Astrocyte (in vitro differentiated cells and primary cell): Measurements from ENCODE around the gene KRTAP9-7. TPM values are rescaled to one million over a fixed set of nuclear protein-coding genes. Genes with fewer than 3 reads are reported as not detected.

Experiments used
- DNase-seq: peaks from one replicate; pipeline ENCODE4 v3.0.0-alpha.2; 2010; ENCODE audit warnings: low read depth
- FAIRE-seq: peaks from 2 replicates; lab custom pipeline; 2011; peaks lifted over from hg19 to GRCh38; lab: Jason Lieb, UNC
- H2AFZ ChIP-seq: 2 replicates; pipeline ENCODE4 v1.6.0; 2012; ENCODE audit warnings: low read depth, low read length, inconsistent platforms
- H3K27ac ChIP-seq: 2 replicates; pipeline ENCODE4 v1.5.1; 2011; ENCODE audit warnings: low read depth, low read length, inconsistent platforms
- H3K27me3 ChIP-seq: 2 replicates; pipeline ENCODE4 v1.6.0; 2011; ENCODE audit warnings: low read length, inconsistent platforms; ENCODE audit not compliant: insufficient read depth
- H3K36me3 ChIP-seq: 2 replicates; pipeline ENCODE4 v1.5.1; 2011; ENCODE audit warnings: low read length, inconsistent platforms; ENCODE audit not compliant: insufficient read depth
- H3K4me1 ChIP-seq: 2 replicates; pipeline ENCODE4 v1.5.1; 2011; ENCODE audit warnings: low read length, inconsistent platforms; ENCODE audit not compliant: insufficient read depth
- H3K4me2 ChIP-seq: 2 replicates; pipeline ENCODE4 v1.6.0; 2012; ENCODE audit warnings: low read length, inconsistent platforms
- H3K4me3 ChIP-seq: 2 replicates; pipeline ENCODE4 v1.5.1; 2011; ENCODE audit warnings: low read depth, mild to moderate bottlenecking, low read length, inconsistent platforms; ENCODE audit not compliant: insufficient read depth
- H3K79me2 ChIP-seq: 2 replicates; pipeline ENCODE4 v1.6.0; 2012; ENCODE audit warnings: mild to moderate bottlenecking, low read length, inconsistent platforms; ENCODE audit not compliant: insufficient read depth
- H3K9ac ChIP-seq: 2 replicates; pipeline ENCODE4 v1.6.0; 2012; ENCODE audit warnings: mild to moderate bottlenecking, low read length, inconsistent platforms
- H3K9me3 ChIP-seq: 2 replicates; pipeline ENCODE4 v1.5.1; 2012; ENCODE audit warnings: low read depth, mild to moderate bottlenecking, low read length, inconsistent platforms; ENCODE audit not compliant: insufficient read depth
- H4K20me1 ChIP-seq: 2 replicates; pipeline ENCODE4 v1.6.0; 2012; ENCODE audit warnings: low read length, inconsistent platforms; ENCODE audit not compliant: insufficient read depth
- H3K27ac Mint-ChIP-seq: one replicate; pipeline ENCODE4 v1.8.0; 2021; ENCODE audit warnings: mild to moderate bottlenecking, mixed read lengths; ENCODE audit not compliant: unreplicated experiment
- H3K27me3 Mint-ChIP-seq: one replicate; pipeline ENCODE4 v1.8.0; 2021; ENCODE audit warnings: low read depth, mixed read lengths; ENCODE audit not compliant: unreplicated experiment
- H3K36me3 Mint-ChIP-seq: one replicate; pipeline ENCODE4 v1.8.0; 2021; ENCODE audit warnings: low read depth, mixed read lengths; ENCODE audit not compliant: unreplicated experiment
- H3K4me1 Mint-ChIP-seq: one replicate; pipeline ENCODE4 v1.8.0; 2021; ENCODE audit warnings: low read depth, mixed read lengths; ENCODE audit not compliant: unreplicated experiment
- H3K4me3 Mint-ChIP-seq: one replicate; pipeline ENCODE4 v1.8.0; 2021; ENCODE audit warnings: mild to moderate bottlenecking, moderate library complexity, mixed read lengths; ENCODE audit not compliant: unreplicated experiment
- H3K9me3 Mint-ChIP-seq: one replicate; pipeline ENCODE4 v1.8.0; 2021; ENCODE audit warnings: mild to moderate bottlenecking, mixed read lengths; ENCODE audit not compliant: unreplicated experiment
- CTCF ChIP-seq: IDR thresholded peaks from 2 replicates; pipeline ENCODE4 v1.5.1; 2011; ENCODE audit warnings: low read depth, mild to moderate bottlenecking, inconsistent platforms, low read length, moderate library complexity; ENCODE audit not compliant: insufficient read depth
- EZH2 ChIP-seq: IDR thresholded peaks from 2 replicates; pipeline ENCODE4 v1.6.1; 2012; ENCODE audit warnings: mild to moderate bottlenecking, low read length, inconsistent platforms; ENCODE audit not compliant: insufficient read depth
- total RNA-seq: library from RNA; stranded (reverse); gene quantifications from 2 replicates; pipeline ENCODE4 v1.2.1, GENCODE V29; 2021

KRTAP9-7 gene
- total RNA-seq, 1 donor from 2014 or later = not detected

- H3K4me3 Mint-ChIP-seq = no peak overlapping the region
- no peak overlapping the region for H3K4me3 ChIP-seq
- DNase-seq (no peak), FAIRE-seq (no peak)
- no peak overlapping the region for H3K27ac ChIP-seq
- H3K79me2 ChIP-seq = no peaks in the 10 kb centered on the region
- H3K9ac ChIP-seq = no peak overlapping the region
- no peak overlapping the region for H2AFZ ChIP-seq
- no peaks in the 10 kb centered on the region for H3K9me3 ChIP-seq
- peaks cover 9% of the 10 kb centered on the region for H3K9me3 Mint-ChIP-seq
- no peaks in the 10 kb centered on the region for H3K4me1 Mint-ChIP-seq
- peaks cover 2% of the 10 kb centered on the region for H3K27me3 Mint-ChIP-seq
- H4K20me1 ChIP-seq = no peaks in the 10 kb centered on the region
- H3K27me3 ChIP-seq = no peaks in the 10 kb centered on the region
- no peak overlapping the region for H3K27ac Mint-ChIP-seq
- H3K36me3 Mint-ChIP-seq = peaks cover 3% of the 10 kb centered on the region
- no peaks in the 10 kb centered on the region for H3K36me3 ChIP-seq
- no peak for TF ChIP-seq EZH2
- TF ChIP-seq CTCF = no peak
- no peak overlapping the region for H3K4me2 ChIP-seq
- no peaks in the 10 kb centered on the region for H3K4me1 ChIP-seq
Observed at GRCh38 chr17:41324180-41325075, 48.9 kb downstream of the KRTAP9-7 start.

- H3K9ac ChIP-seq = no peak overlapping the region
- no peak overlapping the region for H2AFZ ChIP-seq
- H3K4me3 ChIP-seq = no peak overlapping the region
- no peaks in the 10 kb centered on the region for H3K36me3 ChIP-seq
- FAIRE-seq (no peak), DNase-seq (no peak)
- Mint-ChIP-seq H3K27ac (no peak overlapping the region), H3K4me1 (no peaks in the 10 kb centered on the region), H3K9me3 (peaks cover 4% of the 10 kb centered on the region), H3K4me3 (no peak overlapping the region), H3K36me3 (peaks cover under 1% of the 10 kb centered on the region), H3K27me3 (peaks cover 2% of the 10 kb centered on the region)
- H3K4me1 ChIP-seq = no peaks in the 10 kb centered on the region
- H3K4me2 ChIP-seq = no peak overlapping the region
- no peaks in the 10 kb centered on the region for H3K79me2 ChIP-seq
- no peaks in the 10 kb centered on the region for H3K27me3 ChIP-seq
- no peak overlapping the region for H3K27ac ChIP-seq
- TF ChIP-seq CTCF (no peak), EZH2 (no peak)
- H3K9me3 ChIP-seq = no peaks in the 10 kb centered on the region
- no peaks in the 10 kb centered on the region for H4K20me1 ChIP-seq
Observed at GRCh38 chr17:41325126-41325525, 49.6 kb downstream of the KRTAP9-7 start.

- Mint-ChIP-seq H3K9me3 (no peaks in the 10 kb centered on the region), H3K4me3 (no peak overlapping the region), H3K4me1 (no peaks in the 10 kb centered on the region), H3K27me3 (peaks cover 2% of the 10 kb centered on the region), H3K27ac (no peak overlapping the region), H3K36me3 (no peaks in the 10 kb centered on the region)
- Histone ChIP-seq H3K4me1 (no peaks in the 10 kb centered on the region), H3K9me3 (no peaks in the 10 kb centered on the region), H3K27ac (no peak overlapping the region), H3K4me2 (no peak overlapping the region), H3K79me2 (no peaks in the 10 kb centered on the region), H3K9ac (no peak overlapping the region), H4K20me1 (no peaks in the 10 kb centered on the region), H3K27me3 (no peaks in the 10 kb centered on the region), H3K36me3 (no peaks in the 10 kb centered on the region), H2AFZ (no peak overlapping the region), H3K4me3 (no peak overlapping the region)
- TF ChIP-seq CTCF = no peak
- TF ChIP-seq EZH2 = no peak
- DNase-seq (no peak), FAIRE-seq (no peak)
Observed at GRCh38 chr17:41325611-41326010, 50.1 kb downstream of the KRTAP9-7 start.
